HG03575 (cell line): Measurements from ENCODE around the gene PRICKLE1.

ENCODE experiments used
- ATAC-seq: cut with Tn5 transposase; IDR thresholded peaks from one replicate; pipeline ENCODE4 v1.9.1; 2021; ENCODE audit not compliant: unreplicated experiment, insufficient number of reproducible peaks, low FRiP score; ENCODE audit errors: extremely low read depth

The PRICKLE1 gene

GRCh38 chr12:42593874-42594273 lies 4.3 kb upstream of the PRICKLE1 start:
- no peak for ATAC-seq

DNA sequence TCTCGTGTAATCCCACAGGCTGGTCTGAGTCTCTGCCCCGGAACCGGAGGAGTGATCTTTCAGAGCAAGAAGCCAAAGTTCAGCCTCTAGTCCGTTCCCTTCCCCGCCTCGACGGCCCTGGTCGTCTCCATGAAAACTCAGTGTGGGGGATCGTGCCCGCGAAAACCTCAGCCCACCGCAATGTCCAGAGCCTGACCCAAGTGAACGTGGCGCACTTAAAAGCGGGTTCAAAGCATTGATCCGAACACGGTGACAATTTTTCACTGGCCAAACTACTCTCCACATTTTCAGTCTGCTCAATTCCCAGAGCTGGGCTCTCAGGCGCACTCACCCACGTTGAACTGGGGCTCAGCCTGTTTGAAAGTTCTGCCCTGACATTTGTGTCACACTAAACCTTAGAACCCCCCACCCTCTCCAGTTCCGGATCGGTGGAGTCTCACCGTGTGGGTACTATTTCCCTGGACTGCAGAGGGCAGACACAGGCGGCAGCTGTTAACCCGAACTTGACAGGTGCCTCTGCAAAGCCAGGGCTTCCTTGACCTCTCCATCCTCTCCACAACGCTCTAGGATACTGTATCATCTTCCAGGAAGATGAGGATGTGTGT lies 886 bp upstream of the PRICKLE1 start:
- ATAC-seq: no peak

GRCh38 chr12:42588524-42589464 lies 752 bp downstream of the PRICKLE1 start:
- no peak for ATAC-seq

- ATAC-seq: no peak
These were observed 1.7 kb downstream of the PRICKLE1 start for GRCh38 chr12:42587601-42588523.

- ATAC-seq: no peak
These were observed 3.3 kb downstream of the PRICKLE1 start for GRCh38 chr12:42586268-42586667.

- ATAC-seq: no peak
These were observed 3.7 kb downstream of the PRICKLE1 start for GRCh38 chr12:42585841-42586216.

DNA sequence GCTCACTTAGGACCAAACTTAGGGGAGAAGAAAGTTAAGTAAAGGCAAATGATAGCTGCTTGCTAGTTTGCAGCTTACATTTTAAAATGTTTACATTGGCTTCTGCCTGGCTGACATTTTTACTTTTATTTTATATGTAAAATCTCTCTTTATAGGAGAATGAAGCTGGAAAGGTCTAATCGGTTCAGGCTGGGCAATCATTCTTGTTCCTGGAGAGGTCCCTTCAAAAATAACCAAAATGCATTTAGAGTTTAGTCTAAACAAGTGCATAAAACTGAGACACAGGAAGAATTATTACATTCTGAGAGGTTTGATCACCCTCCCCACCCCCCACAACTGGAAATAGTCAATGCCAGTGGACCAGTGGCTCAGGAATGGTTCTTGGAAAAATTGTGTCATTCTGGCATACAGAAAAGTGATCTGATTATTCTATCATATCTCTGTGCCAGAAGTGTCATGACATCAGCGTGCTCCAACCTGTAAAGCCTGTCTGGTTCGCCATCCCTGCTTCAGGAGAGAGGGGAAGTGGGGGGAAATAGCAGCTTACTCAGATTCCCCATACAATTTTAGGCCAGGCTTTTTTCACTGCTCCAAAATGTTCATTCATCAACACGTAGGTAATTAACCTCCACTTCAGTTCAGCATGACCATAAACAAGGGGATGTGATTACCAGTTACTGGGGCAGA lies 4.2 kb downstream of the PRICKLE1 start:
- ATAC-seq: no peak

DNA sequence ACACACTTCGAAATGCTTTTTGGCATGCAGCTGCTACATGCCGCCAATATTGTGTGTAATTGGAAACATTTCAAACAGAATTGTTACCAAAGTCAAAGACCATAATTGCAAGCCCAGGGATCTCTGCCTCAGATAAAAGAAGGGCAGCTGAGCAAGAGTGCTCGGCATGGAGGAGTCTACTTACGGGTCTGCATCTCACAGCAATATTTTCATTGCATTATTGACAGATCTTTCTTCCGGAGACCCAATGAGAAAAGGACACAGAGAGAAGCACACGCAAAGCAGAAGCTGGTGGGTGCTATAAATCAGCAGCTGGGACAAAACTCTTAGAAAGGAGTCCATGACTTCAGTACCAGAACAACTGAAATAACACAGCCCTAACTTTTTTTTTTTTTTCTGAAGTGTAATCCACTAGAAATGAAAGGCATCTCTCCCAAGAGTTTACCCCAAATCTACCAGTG lies 4.9 kb downstream of the PRICKLE1 start:
- ATAC-seq: no peak

DNA sequence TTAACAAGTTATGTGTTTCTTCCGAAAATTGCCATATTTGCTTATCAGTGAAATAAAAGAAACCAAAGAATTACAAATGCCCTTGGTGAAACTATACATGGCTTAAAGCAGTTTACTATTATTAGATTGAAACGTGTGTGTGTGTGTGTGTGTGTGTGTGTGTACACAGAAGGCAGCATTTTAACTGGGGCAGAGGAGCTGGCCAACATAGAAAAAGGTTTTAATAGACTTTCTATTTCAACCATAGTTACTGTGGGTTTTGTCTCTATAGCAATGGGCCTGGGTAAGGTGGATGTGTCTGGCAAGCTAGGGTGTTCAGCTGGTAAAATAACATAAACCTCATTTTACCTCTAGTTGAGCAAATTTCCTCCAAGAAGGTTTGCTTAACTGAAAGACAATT lies 6.5 kb downstream of the PRICKLE1 start:
- ATAC-seq: no peak

DNA sequence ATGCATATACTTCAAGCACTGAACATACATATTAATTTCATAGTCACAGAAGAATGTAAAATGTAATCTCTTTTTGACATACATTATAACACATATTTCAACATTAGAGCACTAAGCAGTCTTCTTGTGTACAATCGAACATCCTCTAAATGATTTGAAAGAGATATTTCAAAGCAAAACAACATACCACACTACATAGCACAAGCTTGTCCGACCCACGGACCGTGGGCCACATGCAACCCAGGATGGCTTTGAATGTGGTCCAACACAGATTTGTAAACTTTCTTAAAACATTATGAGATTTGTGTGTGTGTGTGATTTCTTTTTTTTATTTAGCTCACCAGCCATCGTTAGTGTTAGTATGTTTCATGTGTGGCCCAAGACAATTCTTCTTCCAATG lies 7.0 kb downstream of the PRICKLE1 start:
- no peak for ATAC-seq

GRCh38 chr12:42582050-42582449 lies 7.5 kb downstream of the PRICKLE1 start:
- no peak for ATAC-seq

DNA sequence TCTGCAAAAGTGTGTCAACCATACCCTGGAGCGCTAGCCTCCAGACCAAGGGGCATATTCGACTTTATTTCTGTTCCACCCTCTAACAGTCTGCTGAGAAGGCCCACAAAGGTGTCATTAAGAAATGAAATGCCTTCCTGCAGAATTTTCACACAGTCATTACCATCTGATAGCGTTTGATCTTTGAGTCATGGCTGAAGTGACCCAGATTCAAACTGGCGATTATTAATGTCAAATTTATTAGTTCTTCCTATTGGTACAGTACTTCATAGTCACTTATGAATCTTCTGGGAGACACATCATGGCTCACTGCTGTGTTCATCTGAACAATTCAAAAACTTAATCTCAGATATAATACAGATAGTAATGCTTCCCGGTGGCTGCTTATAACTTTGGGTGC lies 13.2 kb downstream of the PRICKLE1 start:
- ATAC-seq: no peak

DNA sequence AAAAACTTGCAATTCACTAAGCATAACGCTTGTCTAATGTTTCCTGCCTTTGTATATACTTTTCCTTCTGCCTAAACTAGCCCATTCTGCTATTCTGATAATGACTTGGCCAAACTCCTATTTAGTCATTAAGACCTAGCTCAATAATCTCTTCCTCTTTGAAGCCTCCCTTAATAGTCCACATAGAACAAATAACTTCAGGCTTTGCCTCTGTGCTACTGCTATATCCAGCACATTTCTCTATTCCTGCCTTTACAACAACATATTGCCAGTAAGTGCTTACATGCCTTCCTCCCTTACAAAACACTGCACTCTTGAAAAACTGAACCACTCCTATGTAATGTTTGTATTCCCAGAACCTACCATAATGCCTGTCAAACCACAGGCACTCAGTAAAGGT lies 13.8 kb downstream of the PRICKLE1 start:
- no peak for ATAC-seq

DNA sequence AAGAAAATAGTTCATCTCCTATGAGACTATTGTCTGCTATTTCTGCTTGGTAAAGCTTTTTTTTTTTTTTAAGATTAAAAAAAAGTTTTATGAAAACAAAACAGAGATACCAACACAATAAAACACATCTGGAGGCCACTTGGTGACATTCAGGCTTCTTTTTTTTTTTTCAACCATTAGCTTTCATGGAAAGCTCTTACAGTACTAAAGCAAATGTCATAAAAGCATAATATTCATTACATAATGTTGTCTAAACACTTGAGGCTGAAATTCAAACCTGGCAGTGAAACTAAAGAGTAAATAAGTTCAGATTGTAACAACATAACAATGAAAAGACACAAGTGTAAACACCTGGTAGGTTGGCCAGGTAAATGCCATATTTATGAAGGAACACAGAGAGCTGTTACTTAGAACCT lies 14.7 kb downstream of the PRICKLE1 start:
- no peak for ATAC-seq

GRCh38 chr12:42571327-42572009 lies 18.1 kb downstream of the PRICKLE1 start:
- ATAC-seq: no peak

GRCh38 chr12:42570076-42570475 lies 19.5 kb downstream of the PRICKLE1 start:
- ATAC-seq: no peak

DNA sequence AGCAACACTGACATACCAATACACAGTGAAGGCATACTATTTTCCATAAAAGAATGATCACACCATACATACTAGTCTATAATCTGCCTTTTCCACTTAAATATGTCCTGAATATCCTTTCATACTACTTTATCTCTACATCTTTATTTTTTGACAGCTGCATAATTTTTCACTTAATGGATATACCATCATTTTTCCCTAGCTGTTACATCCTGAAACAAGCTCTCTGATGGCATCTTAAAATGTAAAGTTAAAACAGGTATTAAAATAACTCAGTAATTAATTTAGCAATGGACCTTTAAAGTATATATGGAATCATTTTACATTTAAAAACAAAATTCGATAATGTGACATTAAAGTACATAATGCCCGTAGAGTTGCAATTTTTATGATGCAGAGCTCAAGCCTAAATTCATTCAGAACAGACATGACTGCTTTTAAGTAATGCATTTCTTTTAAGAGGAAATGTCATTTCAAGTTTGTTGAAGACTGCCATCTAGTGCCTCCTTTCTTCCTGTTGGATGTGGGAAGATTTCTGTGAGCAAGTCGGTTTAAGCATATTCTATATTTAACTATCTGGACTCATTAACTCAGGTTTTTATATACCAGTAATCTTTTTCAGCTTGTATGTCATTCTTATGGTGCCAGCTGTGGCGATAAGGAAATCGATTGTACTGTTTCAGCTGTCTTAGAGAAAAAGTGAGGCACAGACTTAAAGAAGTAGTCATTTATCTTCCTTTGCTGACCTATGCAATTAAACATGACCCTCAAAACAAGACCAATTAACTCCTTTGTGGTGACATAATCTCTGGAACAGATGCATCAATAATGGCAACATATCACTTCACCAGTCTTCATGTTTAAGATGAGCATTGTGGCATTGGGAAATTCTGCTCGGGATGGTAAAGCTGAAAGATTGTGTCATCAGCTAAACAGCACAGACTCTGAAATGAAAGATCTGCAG lies 20.3 kb downstream of the PRICKLE1 start:
- peak; percentile 62 for ATAC-seq
